Right cardiac atrium (tissue), 5 donors: ENCODE results near the gene HOXC13. TPM values are rescaled to one million over a fixed set of nuclear protein-coding genes. Genes with fewer than 3 reads are reported as not detected.
A peak's percentile ranks its signal among the peaks of the same experiment; 100 is the strongest.

Experiments
- ATAC-seq, 2 donors: fragments of 200-7000 bp; cut with Tn5 transposase; one replicate each; pipeline versions ENCODE4 v1.8.0 to v1.9.1; 2020; ENCODE audit warnings: moderate library complexity in 2 of 2, mild to moderate bottlenecking in 1 of 2
- DNase-seq, 3 donors: peaks; one replicate each; pipeline ENCODE4 v3.0.0-alpha.2; 2020
- H3K27ac ChIP-seq: one replicate; pipeline ENCODE4 v1.5.1; 2013; ENCODE audit warnings: mild to moderate bottlenecking, low read length, control low read depth, moderate library complexity
- H3K27me3 ChIP-seq: one replicate; pipeline ENCODE4 v1.6.1; 2013; ENCODE audit not compliant: control insufficient read depth, insufficient read depth
- H3K4me1 ChIP-seq: one replicate; pipeline ENCODE4 v1.6.1; 2013; ENCODE audit warnings: low read length; ENCODE audit not compliant: control insufficient read depth, insufficient read depth
- H3K4me3 ChIP-seq: one replicate; pipeline ENCODE4 v1.5.1; 2013; ENCODE audit warnings: low read length, control low read depth
- H3K9me3 ChIP-seq: one replicate; pipeline ENCODE4 v1.6.1; 2013; ENCODE audit warnings: low read length; ENCODE audit not compliant: control insufficient read depth
- WGBS: extraction: QIAGEN DNeasy Blood & Tissue Kit; methylation state at CpG from one replicate; pipeline ENCODE4 v1.1.7; 2013; 5-methylcytosine and 5-hydroxymethylcytosine counted together
- intact Hi-C, 4 donors: fragments of 100-400 bp; cut with DNase I; formaldehyde crosslinking; loops; one replicate each; pipeline versions ENCODE4 v1.11.0 to v1.14.0; 2022 to 2023
- polyA plus RNA-seq: library from polyadenylated mRNA; stranded (reverse); fragments of 200-250 nt; gene quantifications from one replicate; pipeline ENCODE4 v1.2.3, GENCODE V29; 2013
- total RNA-seq, 4 donors: library from RNA; stranded (reverse); fragmentation: NEBNext Ultra II Directional; extraction: Animal tissue kit (Norgen Biotek cat#: 25700); gene quantifications; one replicate each; pipeline ENCODE4 v1.2.1, GENCODE V29; 2021
- donor health status: healthy with polysubstance abuse.
- donor health status: DM: no; HTN: yes; CAD: no.
- donor health status: DM: no; HTN: no; CAD: no.
- donor health status: DM: no; HTN: yes; CAD: no; lungs with severe emphysema.
- donor health status: DM: yes; HTN: yes; CAD: no.

Gene HOXC13
- total and polyA plus RNA-seq, 5 donors: not detected

DNA sequence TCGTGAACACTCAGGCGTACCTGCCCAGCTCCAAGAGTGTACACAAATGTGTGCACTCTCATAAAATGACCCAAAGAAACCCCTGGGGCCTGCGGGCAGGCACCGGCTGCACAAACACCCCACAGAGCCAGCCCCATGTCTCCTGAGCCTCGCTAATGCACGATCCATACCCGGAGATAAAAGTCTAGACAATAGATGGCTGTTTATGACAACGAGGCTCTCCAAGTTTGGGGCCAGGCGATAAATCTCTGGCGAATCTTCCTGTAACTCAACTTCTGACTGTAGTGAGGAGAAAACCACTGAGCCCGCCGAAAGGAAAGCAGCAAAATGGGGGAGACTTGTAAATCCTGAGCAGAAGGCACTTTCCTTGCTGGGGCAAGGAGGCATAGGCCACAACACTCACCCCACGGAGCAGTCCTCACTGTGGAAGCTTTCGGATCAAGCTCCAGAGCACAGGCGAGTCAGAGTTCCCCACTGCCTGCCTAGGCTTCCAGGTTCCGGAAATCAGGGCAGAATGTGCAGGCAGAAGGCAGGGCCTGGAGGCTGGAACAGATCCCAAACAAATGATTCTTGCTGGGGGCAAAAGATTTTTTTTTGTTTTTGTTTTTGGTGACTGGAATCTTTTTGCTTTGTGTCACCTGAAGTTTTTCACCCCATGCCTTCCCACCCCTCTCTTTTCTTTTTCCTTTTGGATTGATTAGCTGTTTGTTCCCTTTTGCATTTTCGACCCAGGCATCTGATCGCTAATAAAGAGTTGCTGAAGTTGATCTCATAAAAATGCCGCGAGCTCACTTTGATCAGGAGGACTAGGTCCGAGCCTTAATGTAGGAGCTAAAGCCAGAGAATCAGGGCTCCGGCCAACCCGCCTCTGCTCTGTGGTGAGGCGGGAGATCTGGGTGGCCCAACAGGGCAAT lies 29.8 kb downstream of the HOXC13 start:
- Histone ChIP-seq H3K4me3 (no peak overlapping the region), H3K4me1 (no peaks in the 10 kb centered on the region), H3K27ac (no peak overlapping the region), H3K9me3 (no peaks in the 10 kb centered on the region), H3K27me3 (peaks cover 2% of the 10 kb centered on the region)
- intact Hi-C loops: no loop called here
- 21% methylated on average over 24 of the region's 24 CpGs for WGBS
- no peak for ATAC-seq
- no peak for DNase-seq

DNA sequence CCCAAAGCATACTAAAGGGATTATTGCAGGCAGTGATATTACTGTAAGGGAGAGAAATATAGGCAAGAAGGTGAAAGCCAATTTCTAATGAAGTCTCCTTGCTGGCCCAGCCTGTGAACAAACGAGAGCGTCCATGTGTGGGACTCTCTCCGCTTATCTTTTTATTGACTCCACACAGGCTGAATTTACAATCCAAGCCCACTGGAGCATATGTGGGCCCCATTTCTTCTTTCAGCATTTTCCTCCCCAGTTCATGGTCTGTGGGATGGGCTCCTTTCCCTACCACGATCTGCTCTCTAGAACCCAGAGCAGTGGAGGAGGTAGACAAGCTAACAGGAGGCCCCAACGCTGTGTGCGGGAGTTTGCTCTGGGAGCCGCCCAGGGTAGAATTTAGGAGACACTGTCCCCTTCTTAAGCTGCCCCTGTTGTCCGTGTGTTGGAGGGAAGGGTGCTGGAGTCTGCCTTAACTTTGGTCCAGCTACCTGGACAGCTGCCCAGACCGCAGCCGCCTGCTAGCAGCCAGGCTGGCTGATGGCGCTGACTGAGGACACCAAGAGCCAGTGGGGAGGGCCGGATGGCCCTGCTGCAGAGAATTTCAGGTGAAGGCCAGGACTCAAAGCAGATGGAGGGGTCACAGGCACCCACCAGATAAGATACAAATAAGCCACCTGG lies 31.1 kb downstream of the HOXC13 start:
- intact Hi-C loops: no loop called here
- 16% methylated on average over 12 of the region's 12 CpGs for WGBS

DNA sequence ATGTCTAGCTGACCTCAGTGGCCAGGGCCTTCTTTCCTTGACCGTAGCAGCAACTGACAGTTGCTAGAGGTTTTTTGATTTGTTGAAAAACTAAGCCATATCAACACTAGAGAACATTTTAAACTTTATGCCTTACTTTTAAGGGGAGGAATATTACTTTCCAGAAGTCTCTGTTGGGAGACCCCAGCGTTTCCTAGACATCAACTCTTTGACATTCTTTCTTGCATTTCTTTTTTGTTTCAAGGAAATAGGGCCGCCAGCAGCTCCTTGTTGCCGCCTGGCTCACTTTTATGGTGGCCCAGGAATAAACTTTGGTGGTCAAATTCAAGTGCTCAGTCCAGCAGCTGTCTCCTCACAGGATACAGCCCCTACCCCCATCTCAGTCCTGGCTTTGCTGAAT lies 31.8 kb downstream of the HOXC13 start:
- DNase-seq (no peak), ATAC-seq (no peak)
- 23% methylated on average over 4 of the region's 4 CpGs for WGBS
- H3K27me3 ChIP-seq: no peaks in the 10 kb centered on the region
- intact Hi-C loops: no loop called here
- no peaks in the 10 kb centered on the region for H3K9me3 ChIP-seq
- H3K4me3 ChIP-seq: no peak overlapping the region
- H3K4me1 ChIP-seq: no peaks in the 10 kb centered on the region
- no peak overlapping the region for H3K27ac ChIP-seq

More for the DNA sequence above, 31.1 kb downstream of the HOXC13 start:
- no peaks in the 10 kb centered on the region for H3K4me1 ChIP-seq
- H3K4me3 ChIP-seq: no peak overlapping the region
- ATAC-seq (no peak), DNase-seq (no peak)
- no peaks in the 10 kb centered on the region for H3K9me3 ChIP-seq
- H3K27me3 ChIP-seq: peaks cover 1% of the 10 kb centered on the region
- no peak overlapping the region for H3K27ac ChIP-seq

DNA sequence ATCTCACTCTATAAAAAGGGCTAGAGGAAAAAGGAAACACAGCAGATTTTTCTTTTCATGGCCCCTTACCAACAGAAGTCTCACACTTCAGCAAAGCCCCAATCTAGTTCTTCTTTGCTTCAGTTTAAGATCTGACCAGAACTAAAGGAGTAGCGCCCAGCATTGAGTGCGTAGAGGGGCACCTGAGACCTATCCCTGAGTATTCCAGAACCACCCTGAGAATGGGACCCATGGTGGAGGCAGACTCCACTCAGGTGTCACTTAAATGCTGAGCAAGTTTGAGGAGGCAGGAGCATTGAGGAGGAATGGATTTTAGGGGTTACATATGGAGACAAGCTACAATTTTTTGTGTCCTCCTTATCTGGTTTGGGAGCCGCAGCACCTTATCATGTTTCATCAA lies 32.5 kb downstream of the HOXC13 start:
- 55% methylated on average over 3 of the region's 3 CpGs for WGBS
- Histone ChIP-seq H3K27me3 (no peaks in the 10 kb centered on the region), H3K4me1 (no peaks in the 10 kb centered on the region), H3K9me3 (no peaks in the 10 kb centered on the region), H3K27ac (no peak overlapping the region), H3K4me3 (no peak overlapping the region)
- intact Hi-C loops: no loop called here
- ATAC-seq: no peak
- DNase-seq: no peak

DNA sequence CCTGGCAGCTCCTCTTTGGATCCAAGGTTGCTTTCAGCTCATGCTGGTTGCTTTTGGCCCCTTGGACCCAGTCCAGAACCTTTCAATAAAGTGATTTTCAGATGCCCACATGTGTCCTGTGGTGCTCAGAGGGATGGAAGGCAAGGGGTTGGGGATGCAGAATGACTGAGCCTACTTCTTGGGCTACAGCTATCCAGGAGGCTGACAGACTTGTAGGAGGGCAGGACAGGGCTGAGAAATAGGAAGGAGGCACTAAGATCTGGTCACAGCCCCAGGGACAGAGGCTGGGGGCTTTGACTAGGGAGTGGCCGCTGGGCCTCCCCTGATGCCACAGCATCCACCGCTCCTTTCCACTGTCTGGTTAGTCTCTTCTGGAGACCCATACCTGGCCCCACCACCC lies 33.1 kb downstream of the HOXC13 start:
- 23% methylated on average over 2 of the region's 2 CpGs for whole genome bisulfite sequencing
- no peaks in the 10 kb centered on the region for H3K27me3 ChIP-seq
- H3K4me3 ChIP-seq: no peak overlapping the region
- ATAC-seq: no peak
- no peak overlapping the region for H3K27ac ChIP-seq
- intact Hi-C loops: no loop called here
- H3K9me3 ChIP-seq: no peaks in the 10 kb centered on the region
- H3K4me1 ChIP-seq: no peaks in the 10 kb centered on the region
- no peak for DNase-seq

DNA sequence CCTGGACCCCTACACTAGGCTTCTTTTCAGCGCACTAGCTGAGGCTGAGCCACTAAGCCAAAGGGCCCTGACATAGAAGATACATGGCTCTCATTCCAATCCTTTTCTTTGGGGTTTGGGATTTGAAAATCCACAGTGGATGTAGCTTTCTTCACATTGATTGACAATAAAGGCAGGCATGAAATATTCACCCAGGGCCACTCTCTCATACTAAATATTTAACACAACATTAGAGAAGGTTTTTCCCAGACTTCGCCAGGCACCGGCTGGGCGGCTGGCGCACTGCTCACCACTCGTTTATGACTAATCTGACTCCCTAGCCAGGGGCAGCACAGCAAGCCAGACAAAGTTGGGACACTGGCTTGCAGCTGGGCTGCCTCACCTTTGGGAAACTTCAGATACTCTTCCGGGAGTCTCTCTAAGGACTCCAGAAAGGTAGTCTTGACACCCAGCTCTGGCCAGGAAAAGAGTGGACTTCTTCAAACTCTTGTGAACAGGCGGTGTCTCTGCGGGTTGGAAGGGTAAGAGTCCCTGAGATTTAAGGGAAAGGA lies 33.6 kb downstream of the HOXC13 start:
- intact Hi-C loops: no loop called here
- ATAC-seq: no peak
- 21% methylated on average over 9 of the region's 9 CpGs for WGBS
- Histone ChIP-seq H3K4me1 (no peaks in the 10 kb centered on the region), H3K9me3 (no peaks in the 10 kb centered on the region), H3K27ac (no peak overlapping the region), H3K4me3 (no peak overlapping the region), H3K27me3 (no peaks in the 10 kb centered on the region)
- DNase-seq: no peak

DNA sequence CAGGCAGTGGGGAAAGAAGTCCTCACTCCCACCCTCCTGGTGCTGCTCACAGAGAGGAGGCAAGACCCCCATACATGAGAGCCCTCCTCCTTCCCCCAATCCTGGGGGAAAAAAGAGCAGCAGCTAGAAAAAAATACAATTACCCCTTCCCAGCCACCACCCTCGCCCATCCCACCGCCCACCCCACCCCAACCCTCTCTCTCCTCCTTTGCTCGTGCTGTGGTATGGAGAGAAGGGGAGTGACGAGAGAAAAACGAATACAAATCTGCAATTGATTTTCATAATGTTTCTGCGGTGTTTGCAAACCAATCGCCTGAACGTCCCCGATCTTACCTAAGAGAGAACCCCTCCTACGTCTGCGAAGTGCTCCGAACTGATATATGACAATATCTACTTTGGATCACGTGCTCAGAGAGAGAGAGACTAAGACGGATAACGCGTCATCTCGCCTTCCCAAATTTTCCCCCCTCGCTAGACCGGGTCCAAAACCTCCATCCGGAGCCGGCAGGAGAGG lies 34.1 kb downstream of the HOXC13 start, which contains the start of gene HOXC11:
Gene HOXC11 (plus strand): TSS at position 405 of the 514 bp plus-strand sequence. CDS start 116 bp downstream, outside the sequence.
- H3K4me3 ChIP-seq: peak within 1 kb of the TSS; percentile 31
- WGBS: 8% methylated on average over 21 of the region's 21 CpGs

DNA sequence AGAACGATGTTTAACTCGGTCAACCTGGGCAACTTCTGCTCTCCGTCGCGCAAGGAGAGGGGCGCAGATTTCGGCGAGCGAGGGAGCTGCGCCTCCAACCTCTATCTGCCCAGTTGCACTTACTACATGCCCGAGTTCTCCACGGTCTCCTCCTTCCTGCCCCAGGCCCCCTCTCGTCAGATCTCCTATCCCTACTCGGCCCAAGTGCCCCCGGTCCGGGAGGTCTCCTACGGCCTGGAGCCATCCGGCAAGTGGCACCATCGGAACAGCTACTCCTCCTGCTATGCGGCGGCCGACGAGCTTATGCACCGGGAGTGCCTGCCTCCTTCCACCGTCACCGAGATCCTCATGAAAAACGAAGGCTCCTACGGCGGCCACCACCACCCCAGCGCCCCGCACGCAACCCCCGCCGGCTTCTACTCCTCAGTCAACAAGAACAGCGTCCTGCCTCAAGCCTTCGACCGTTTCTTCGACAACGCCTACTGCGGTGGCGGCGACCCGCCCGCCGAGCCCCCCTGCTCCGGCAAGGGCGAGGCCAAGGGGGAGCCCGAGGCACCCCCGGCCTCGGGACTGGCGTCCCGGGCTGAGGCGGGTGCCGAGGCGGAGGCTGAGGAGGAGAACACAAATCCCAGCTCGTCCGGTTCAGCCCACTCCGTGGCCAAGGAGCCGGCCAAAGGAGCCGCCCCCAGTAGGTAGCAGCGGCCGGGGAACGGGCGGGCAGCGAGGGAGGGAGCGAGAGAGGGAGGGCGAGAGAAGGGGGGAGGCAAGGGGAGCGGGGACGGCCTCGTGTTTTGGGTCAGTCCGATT lies 34.8 kb downstream of the HOXC13 start:
- Histone ChIP-seq H3K4me1 (no peaks in the 10 kb centered on the region), H3K27me3 (no peaks in the 10 kb centered on the region), H3K27ac (no peak overlapping the region), H3K9me3 (no peaks in the 10 kb centered on the region), H3K4me3 (peak overlapping the region; percentile 31)
- DNase-seq (peak in 1 of 3 donors; percentile 54), ATAC-seq (peak in 1 of 2 donors; percentile 34)
- 3% methylated on average over 71 of the region's 71 CpGs for WGBS
- intact Hi-C loops: no loop called here

More for the DNA sequence above, 34.1 kb downstream of the HOXC13 start, which contains the start of gene HOXC11:
- Histone ChIP-seq H3K27me3 (no peaks in the 10 kb centered on the region), H3K4me1 (no peaks in the 10 kb centered on the region), H3K27ac (no peak within 1 kb of the TSS), H3K9me3 (no peaks in the 10 kb centered on the region)
- DNase-seq (no peak), ATAC-seq (no peak)
- intact Hi-C loops: no loop called here

DNA sequence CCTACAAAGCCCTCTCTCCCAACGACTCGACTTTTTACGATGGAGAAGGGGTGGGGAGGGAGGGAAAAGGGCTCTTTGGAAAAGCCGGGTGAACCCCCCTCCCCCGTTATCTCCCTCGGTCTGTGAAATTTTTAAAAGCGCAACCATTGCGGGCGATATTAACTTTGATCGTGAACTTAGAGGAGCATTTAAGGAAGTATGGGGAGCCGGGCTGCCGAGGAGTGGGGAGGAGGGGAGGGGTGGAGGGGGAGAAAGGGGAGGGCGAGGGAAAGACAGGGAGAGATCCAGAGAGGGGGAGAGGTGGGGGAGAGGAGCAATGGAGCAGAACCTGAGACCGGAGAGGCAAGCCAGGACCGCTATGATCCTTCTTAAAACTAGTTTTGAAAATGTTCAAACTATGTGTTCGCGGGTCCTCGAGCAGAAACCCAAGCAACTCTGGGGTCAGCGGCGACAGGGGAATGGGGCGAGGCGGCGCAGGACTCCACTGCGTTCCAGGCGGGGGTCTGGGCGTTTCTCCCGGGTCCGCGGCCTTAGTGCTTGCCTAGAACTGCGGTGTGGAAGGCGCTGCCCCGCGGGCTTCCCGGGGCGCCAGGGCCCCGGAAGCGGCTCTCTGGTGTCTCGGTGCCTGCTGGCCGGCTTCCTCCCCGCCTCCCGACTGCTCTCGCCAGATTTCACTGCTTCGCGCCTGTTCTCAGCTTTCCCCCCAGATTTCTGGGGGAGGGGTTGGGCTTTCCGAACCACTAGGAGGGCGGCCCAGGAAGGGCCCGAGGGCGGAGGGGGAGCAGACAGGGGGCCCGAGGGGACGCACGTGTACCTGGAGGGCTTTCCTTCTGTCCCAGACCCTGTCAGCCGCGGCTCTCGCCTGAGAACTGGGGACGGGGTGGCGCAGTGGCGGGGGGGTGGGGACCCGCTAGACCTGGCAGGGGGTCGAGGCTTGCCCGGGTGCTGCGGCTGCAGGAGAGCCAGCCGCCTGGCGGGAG lies 35.7 kb downstream of the HOXC13 start, which contains the start of gene HOTAIR:
Gene HOTAIR (minus strand): TSS at position 871 of the 980 bp plus-strand sequence.
- Histone ChIP-seq H3K4me1 (no peaks in the 10 kb centered on the region), H3K9me3 (no peaks in the 10 kb centered on the region), H3K27ac (no peak within 1 kb of the TSS), H3K27me3 (no peaks in the 10 kb centered on the region), H3K4me3 (peak within 1 kb of the TSS; percentile 31)
- ATAC-seq (no peak), DNase-seq (peak in 1 of 3 donors; percentile 68)
- intact Hi-C loops: no loop called here
- 3% methylated on average over 63 of the region's 63 CpGs for WGBS
